Fibroblast of skin of left biceps (primary cell): ENCODE data around the gene CD2BP2.
"Not testable (repeated sequence)": the region's sequence is repeated elsewhere in the genome, so short reads cannot be mapped to it uniquely, and the experiment has no call there.

ENCODE experiments used
- DNase-seq, 2 experiments: peaks; one replicate each; pipeline ENCODE4 v3.0.0-alpha.2; 2013; ENCODE audit warnings: low read depth in 2 of 2

CD2BP2 gene

DNA sequence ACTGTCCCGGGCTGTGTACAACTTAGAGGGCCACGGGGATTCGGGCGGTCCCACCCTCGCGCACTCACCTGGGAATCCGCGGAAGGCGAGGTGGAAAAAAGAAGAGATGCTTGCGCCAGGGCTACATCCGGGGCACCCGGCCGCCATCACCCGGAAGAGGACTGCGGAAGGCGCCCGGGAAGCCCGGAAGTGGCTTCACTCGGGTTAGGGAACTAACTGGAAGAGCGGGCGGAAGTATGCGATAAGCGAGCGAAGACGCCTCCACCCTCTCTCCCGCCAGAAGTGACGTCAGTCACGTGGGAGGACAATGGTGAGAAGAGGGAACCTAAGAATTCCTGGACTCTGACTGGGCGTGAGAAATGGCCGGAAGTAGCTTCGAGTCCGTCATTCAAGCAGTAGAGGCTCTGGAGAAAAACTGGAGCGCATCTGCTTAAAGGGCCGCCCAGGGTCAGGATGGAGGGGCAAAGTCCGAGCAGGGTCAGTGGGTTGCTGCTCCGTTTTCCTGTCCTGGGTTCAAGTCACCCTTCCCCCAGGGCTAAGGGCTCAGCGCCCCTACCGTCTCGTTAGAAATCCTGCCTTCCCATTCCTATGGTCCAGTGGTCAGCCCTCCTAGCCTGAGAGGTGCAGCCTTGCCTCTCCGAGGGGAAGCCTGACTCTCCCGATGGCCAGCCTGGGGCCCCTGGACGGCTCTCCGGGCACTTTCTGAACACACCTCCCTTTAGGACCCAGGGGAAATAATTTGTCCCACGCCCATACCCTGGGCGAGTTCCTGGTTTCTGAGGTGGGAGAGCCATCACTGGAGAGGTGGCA lies at the start of gene CD2BP2:
TSS of gene CD2BP2 (minus strand) at position 165 of the 810 bp plus-strand sequence. CDS start 627 bp downstream, outside the sequence.
- peak; percentile 99 for DNase-seq

DNA sequence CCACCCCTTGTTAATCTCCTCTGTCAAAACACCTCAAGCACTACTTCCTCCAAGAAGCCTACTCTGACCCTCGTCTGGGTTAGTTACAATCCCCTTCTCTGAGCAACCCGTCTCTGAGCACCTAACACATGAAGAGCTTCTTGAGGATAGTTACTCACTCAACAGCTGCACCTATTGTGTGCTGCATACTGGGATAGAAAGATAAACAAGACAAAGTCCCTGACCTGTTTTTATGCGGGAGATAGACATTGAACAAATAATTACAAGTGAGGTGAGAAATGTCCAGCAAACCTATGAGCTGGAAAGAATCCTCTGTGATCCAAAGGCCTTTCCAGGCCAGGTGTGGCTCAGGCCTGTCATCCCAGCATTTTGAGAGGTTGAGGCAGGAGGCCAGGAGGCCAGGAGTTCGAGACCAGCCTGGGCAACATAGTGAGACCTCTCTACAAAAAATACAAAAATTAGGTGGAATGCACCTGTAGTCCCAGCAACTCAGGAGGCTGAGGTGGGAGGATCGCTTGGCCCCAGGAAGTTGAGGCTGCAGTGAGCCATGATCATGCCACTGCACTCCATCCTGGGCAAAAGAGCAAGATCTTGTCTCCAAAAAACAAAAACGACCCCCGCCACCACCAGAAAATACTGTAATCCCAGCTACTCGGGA lies 46.8 kb upstream of the CD2BP2 start:
- no peak for DNase-seq

DNA sequence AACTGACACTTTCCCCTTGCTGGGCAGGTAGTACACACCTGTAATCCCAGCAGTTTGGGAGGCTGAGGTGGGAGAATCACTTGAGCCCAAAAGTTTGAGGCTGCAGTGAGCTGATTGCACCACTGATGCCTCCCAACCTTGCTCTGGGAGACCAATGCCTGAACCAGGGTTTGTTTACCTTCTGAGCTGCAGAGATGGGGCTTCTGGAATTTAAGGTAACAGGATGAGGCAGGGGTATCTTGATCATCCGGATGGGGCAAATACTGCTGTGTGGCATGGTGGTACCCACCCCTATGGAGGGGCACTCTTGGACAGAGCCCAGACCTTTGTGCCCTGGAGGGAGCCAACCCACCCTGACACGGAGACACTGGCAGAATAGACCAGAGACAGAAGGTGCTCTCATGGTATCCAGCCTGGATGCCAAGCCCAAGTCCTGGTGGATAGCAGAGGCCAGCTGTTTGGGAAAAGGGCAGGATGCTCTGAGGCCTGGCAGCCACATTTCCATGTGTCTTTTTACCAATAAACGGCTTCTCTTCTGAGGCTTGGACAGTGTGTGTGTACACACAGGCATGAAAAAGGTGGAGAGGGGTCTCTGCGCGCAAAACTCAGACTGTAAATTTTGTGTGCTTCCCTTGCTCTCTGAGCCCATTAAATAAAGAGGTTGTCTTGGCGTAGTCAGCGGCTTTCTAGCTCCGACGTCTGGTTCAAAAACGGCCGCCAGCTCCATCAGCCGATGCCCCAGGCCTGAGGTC lies 44.5 kb upstream of the CD2BP2 start:
- DNase-seq = no peak

GRCh38 chr16:30398661-30399434 lies 43.7 kb upstream of the CD2BP2 start:
- no peak for DNase-seq

DNA sequence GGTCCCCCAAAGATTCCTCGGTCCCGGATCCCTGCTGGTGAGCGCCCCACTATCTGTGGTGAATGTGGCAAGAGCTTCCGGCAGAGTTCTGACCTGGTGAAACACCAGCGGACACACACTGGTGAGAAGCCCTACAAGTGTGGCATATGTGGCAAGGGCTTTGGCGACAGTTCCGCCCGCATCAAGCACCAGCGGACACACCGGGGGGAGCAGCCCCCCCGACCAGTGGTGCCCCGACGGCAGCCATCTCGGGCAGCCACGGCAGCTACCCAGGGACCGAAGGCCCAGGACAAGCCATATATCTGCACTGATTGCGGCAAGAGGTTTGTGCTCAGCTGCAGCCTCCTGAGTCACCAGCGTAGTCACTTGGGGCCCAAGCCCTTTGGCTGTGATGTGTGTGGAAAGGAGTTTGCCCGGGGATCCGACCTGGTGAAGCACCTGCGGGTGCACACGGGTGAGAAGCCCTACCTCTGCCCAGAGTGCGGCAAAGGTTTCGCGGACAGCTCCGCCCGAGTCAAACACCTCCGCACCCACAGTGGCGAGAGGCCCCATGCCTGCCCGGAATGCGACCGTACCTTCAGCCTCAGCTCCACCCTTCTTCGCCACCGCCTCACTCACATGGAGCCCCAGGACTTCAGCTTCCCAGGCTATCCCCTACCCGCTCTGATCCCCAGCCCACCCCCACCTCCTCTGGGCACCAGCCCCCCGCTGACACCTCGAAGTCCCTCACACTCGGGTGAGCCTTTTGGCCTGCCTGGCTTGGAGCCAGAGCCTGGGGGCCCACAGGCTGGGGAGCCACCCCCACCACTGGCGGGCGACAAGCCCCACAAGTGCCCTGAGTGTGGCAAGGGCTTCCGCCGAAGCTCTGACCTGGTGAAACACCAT lies 42.9 kb upstream of the CD2BP2 start:
- no peak for DNase-seq

- no peak for DNase-seq
Measured at GRCh38 chr16:30397056-30397455, 41.9 kb upstream of the CD2BP2 start.

GRCh38 chr16:30396627-30397026 lies 41.5 kb upstream of the CD2BP2 start:
- not testable (repeated sequence) for DNase-seq

DNA sequence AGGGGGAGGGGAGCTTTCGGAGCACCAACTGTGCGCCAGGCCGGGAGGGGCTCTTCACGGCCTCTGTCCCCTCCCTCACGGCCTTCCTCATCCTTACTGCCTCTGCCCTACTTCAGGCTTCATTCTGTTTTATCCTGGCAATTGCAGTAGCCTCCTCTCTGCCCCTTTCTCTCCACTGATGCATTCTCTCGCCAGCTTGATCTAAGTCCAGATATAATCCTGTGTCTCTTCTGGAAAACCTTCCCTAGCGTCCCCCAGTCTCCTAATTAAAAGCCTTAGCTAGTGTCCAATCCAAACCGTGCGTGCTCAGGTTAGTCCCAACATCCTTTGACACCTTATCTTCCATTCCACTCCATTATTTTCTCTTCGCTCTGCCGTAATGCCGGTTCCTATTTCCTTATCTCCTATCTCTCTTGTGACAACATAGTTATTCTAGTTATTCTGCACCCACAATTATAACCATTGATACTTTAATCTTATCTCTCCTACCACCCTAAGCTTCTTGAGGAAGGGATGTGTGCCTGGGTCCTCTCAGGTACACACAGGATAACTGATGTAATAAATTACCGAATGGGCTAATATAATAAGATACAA lies 41.0 kb upstream of the CD2BP2 start:
- DNase-seq = no peak

DNA sequence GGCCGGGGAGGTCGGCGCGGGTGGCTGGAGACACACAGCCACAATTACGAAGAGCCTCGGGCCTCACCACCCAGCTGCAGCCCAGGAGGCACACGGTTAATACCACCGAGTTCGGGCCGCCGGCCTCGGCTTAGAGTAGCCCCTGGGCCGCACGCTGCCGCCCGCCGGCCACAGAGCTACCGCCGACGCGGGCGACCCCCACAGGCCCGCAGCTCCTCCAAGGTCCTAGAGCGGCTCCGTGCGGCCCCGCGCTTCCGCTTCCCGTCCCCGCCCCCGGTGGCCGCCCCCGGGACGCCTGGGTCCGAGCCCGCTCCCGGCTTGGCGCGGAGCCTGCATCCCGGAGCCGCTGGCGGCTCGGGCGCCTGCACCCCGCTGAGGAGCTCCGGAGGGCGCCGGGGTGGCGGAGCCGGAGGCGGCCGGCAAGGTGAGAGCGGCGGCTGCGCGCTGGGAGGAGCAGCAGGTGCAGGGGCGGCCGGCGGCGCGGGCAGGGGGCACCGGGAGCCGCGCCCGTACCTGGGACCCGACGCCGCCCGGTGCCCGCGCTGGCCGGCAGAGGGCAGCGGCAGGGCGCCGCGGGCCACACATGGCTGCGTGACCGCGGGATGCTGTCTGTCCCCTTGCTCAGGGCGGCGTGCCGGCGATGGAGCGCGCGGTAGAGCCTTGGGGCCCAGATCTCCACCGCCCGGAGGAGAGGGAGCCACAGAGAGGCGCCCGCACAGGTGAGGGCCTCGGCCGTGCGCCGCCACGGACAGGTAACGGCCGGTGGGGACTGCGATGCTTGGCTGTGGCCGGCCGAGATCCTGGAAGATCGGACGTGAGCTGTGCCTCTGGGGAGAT lies 40.3 kb upstream of the CD2BP2 start, which contains the start of gene ZNF48:
TSS of gene ZNF48 (plus strand) at position 266 of the 837 bp plus-strand sequence. CDS start at position 641, 375 bp downstream.
- DNase-seq = peak; percentile 64 to 68

GRCh38 chr16:30394592-30395154 lies 39.6 kb upstream of the CD2BP2 start:
- no peak for DNase-seq

GRCh38 chr16:30383521-30383920 lies 28.4 kb upstream of the CD2BP2 start:
- no peak for DNase-seq

DNA sequence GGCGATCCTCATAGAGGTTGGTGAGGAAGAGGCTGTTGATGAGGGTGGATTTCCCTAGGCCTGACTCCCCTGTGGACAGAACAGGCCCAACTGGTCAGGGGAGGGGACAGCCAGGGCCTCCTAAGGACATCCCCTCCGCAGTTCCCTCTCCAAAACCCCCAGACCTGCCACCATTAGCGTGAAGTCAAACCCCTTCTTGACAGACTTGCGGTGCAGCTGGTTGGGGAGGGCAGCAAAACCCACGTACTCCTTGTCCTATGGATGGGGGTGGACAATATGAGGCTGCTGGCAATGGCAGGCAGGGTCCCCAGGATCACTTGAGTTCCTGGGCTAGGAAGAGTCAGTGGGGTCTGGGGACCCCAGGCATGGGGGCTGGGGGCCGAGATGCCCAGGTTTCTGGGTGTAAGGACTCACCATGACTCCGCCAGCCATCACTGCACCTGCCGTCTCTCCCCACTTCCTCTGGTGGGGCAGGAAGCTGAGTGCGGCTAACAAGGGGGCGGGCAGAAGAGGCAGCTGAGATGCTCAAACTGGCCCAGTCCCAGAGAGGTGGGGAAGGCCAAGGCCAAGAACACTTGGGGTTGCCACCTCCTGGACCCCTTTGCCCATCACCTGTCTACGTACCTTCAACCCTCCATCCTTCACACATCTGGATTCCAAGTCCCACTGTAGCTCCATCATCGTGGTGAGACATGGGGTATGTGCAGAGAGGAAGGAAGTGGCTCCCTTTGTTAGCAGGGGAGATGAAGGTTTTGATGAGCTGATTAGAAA lies 27.2 kb upstream of the CD2BP2 start, which contains the start of gene SEPTIN1:
TSS of gene SEPTIN1 (minus strand) at position 451 of the 771 bp plus-strand sequence. CDS start at position 432, 19 bp downstream.
- DNase-seq = no peak

DNA sequence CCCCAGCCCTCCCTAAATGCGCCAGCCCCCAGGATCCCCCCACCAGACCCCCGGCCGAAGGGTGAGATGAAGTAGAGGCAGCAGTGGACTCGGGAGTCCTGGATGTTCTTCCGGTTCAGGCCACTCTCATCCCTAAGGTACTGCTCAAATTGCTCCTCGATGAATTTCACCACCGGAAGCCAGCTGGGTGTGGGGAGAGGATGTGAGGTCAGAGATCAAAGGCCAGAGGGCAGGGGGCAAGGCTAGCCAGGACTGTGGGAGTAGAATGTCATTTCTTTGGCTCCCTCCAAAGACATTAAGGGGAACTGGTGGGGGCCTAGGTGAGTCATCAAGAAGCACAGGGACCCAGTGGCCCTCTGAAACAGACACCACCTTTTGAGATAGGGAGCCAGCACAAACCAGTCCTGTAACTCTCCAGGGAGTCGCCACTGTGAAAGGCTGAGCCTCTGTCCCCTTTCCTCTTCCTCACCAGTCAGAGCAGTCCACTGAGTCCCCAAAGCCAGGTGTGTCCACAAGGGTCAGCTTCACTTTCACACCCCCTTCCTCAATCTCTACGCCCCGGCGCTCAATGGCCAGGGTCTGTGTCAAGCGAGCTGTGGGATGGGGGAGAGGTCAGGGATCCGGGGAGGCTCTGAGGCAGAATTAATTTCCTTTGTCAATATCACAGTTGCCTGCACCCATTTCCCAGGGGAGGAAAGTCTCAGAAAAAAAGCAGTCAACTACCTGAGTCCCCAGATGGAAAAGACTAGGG lies 26.4 kb upstream of the CD2BP2 start:
- no peak for DNase-seq

DNA sequence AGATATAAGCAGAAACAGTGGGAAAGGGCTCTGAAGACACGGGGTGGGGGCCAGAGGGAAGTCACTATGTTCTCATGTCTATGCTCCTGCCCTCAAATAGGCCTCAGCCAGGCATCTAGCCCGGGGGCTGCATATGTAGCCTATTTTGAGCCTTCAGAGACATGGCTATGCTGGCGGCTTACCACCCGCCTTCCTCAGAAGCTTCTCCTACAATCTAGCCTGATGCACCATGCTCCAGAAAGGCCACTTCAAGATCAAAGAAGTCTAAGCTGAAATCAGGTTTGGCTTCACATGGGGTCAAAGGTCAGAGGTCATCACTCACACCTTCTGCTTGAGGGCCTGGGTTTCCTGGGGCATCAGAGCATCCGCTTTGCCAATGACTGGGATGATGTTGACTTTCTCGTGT lies 25.7 kb upstream of the CD2BP2 start:
- DNase-seq = no peak

- no peak for DNase-seq
Measured at GRCh38 chr16:30380072-30380802, 25.1 kb upstream of the CD2BP2 start.

- DNase-seq = no peak
Measured at GRCh38 chr16:30379158-30379783, 24.2 kb upstream of the CD2BP2 start.
